Upper lobe of right lung (tissue), 1 donor: Measurements from ENCODE around the gene CDC25A. TPM values are rescaled to one million over a fixed set of nuclear protein-coding genes. Genes with fewer than 3 reads are reported as not detected.

ENCODE experiments used
- ATAC-seq: fragments of 200-7000 bp; cut with Tn5 transposase; one replicate; pipeline ENCODE4 v1.9.1; 2020; ENCODE audit warnings: mild to moderate bottlenecking, moderate library complexity
- DNase-seq: peaks from one replicate; pipeline ENCODE4 v3.0.0-alpha.2; 2020
- H3K27ac ChIP-seq: fragments of 200-600 bp; one replicate; pipeline ENCODE4 v1.8.0; 2022
- H3K27me3 ChIP-seq: fragments of 200-600 bp; one replicate; pipeline ENCODE4 v1.8.0; 2022; ENCODE audit warnings: mild to moderate bottlenecking
- H3K36me3 ChIP-seq: fragments of 200-600 bp; one replicate; pipeline ENCODE4 v1.8.0; 2022
- H3K4me1 ChIP-seq: fragments of 200-600 bp; one replicate; pipeline ENCODE4 v1.8.0; 2022
- H3K4me3 ChIP-seq: fragments of 200-600 bp; one replicate; pipeline ENCODE4 v1.8.0; 2022; ENCODE audit warnings: mild to moderate bottlenecking
- H3K9me3 ChIP-seq: fragments of 200-600 bp; one replicate; pipeline ENCODE4 v1.8.0; 2022
- CTCF ChIP-seq: fragments of 200-600 bp; IDR thresholded peaks from one replicate; pipeline ENCODE4 v1.8.0; 2022; ENCODE audit warnings: antibody characterized with exemption
- intact Hi-C: fragments of 100-400 bp; cut with DNase I; formaldehyde crosslinking; loops from one replicate; pipeline ENCODE4 v1.11.0; 2022
- total RNA-seq: library from RNA; stranded (reverse); fragmentation: NEBNext Ultra II Directional; extraction: Animal tissue kit (Norgen Biotek cat#: 25700); gene quantifications from one replicate; pipeline ENCODE4 v1.2.1, GENCODE V29; 2021
- donor health status: DM: no; HTN: yes; CAD: no; lungs with severe emphysema.

Gene CDC25A
- total RNA-seq, 1 donor from 2014 or later, result 0.90 TPM

GRCh38 chr3:48209445-48209844 lies 21.2 kb upstream of the CDC25A start:
- no peaks in the 10 kb centered on the region for H3K36me3 ChIP-seq
- H3K27ac ChIP-seq, result no peak overlapping the region
- no peak overlapping the region for H3K4me3 ChIP-seq
- no peak for TF ChIP-seq CTCF
- ATAC-seq (no peak), DNase-seq (no peak)
- no peaks in the 10 kb centered on the region for H3K4me1 ChIP-seq
- intact Hi-C loops, result no loop called here
- H3K27me3 ChIP-seq, result no peaks in the 10 kb centered on the region
- H3K9me3 ChIP-seq, result no peaks in the 10 kb centered on the region

- Histone ChIP-seq H3K4me1 (no peaks in the 10 kb centered on the region), H3K27me3 (no peaks in the 10 kb centered on the region), H3K4me3 (no peak overlapping the region), H3K27ac (no peak overlapping the region), H3K9me3 (no peaks in the 10 kb centered on the region), H3K36me3 (no peaks in the 10 kb centered on the region)
- DNase-seq, result no peak
- intact Hi-C loops, result no loop called here
- ATAC-seq, result no peak
- no peak for TF ChIP-seq CTCF
Observed at GRCh38 chr3:48208076-48208475, 19.9 kb upstream of the CDC25A start.

- intact Hi-C loops, result no loop called here
- Histone ChIP-seq H3K4me1 (no peaks in the 10 kb centered on the region), H3K4me3 (no peak overlapping the region), H3K27ac (no peak overlapping the region), H3K27me3 (no peaks in the 10 kb centered on the region), H3K9me3 (no peaks in the 10 kb centered on the region), H3K36me3 (no peaks in the 10 kb centered on the region)
- no peak for TF ChIP-seq CTCF
- ATAC-seq (no peak), DNase-seq (no peak)
Observed at GRCh38 chr3:48202632-48203031, 14.4 kb upstream of the CDC25A start.

- Histone ChIP-seq H3K27me3 (no peaks in the 10 kb centered on the region), H3K9me3 (no peaks in the 10 kb centered on the region), H3K4me1 (no peaks in the 10 kb centered on the region), H3K27ac (no peak overlapping the region), H3K36me3 (no peaks in the 10 kb centered on the region), H3K4me3 (no peak overlapping the region)
- TF ChIP-seq CTCF, result no peak
- no peak for DNase-seq
- ATAC-seq, result no peak
- intact Hi-C loops, result no loop called here
Observed at GRCh38 chr3:48199117-48199516, 10.9 kb upstream of the CDC25A start.

- intact Hi-C loops, result no loop called here
- ATAC-seq, result peak; percentile 22
Observed at GRCh38 chr3:48196611-48197010, 8.4 kb upstream of the CDC25A start.

More at GRCh38 chr3:48196611-48197010, 8.4 kb upstream of the CDC25A start:
- no peaks in the 10 kb centered on the region for H3K27me3 ChIP-seq
- no peaks in the 10 kb centered on the region for H3K9me3 ChIP-seq
- H3K27ac ChIP-seq, result no peak overlapping the region
- DNase-seq, result no peak
- H3K36me3 ChIP-seq, result no peaks in the 10 kb centered on the region
- H3K4me3 ChIP-seq, result no peak overlapping the region
- no peak for TF ChIP-seq CTCF
- H3K4me1 ChIP-seq, result no peaks in the 10 kb centered on the region
